Astrocyte of the cerebellum (primary cell): ENCODE data around the gene PCDHB10.
A peak's percentile ranks its signal among the peaks of the same experiment; 100 is the strongest.
"Not testable (repeated sequence)": the region's sequence is repeated elsewhere in the genome, so short reads cannot be mapped to it uniquely, and the experiment has no call there.

Experiments used
- DNase-seq: peaks from one replicate; pipeline ENCODE4 v3.0.0-alpha.2; 2011; ENCODE audit warnings: low read depth
- H3K4me3 ChIP-seq: 2 replicates; pipeline ENCODE4 v1.5.1; 2011; ENCODE audit warnings: mild to moderate bottlenecking, low read depth, low read length, moderate library complexity
- in situ Hi-C: cut with HindIII; loops from 2 replicates; pipeline ENCODE4 v1.10.0; 2017; ENCODE audit warnings: low sequenced_read_pairs
- TF ChIP-seq, protein P1 (sequence below): IDR thresholded peaks from 2 replicates; pipeline ENCODE4 v1.5.1; 2012; ENCODE audit warnings: low read length, low read depth, moderate library complexity, mild to moderate bottlenecking; ENCODE audit errors: missing control alignments

PCDHB10 gene

DNA sequence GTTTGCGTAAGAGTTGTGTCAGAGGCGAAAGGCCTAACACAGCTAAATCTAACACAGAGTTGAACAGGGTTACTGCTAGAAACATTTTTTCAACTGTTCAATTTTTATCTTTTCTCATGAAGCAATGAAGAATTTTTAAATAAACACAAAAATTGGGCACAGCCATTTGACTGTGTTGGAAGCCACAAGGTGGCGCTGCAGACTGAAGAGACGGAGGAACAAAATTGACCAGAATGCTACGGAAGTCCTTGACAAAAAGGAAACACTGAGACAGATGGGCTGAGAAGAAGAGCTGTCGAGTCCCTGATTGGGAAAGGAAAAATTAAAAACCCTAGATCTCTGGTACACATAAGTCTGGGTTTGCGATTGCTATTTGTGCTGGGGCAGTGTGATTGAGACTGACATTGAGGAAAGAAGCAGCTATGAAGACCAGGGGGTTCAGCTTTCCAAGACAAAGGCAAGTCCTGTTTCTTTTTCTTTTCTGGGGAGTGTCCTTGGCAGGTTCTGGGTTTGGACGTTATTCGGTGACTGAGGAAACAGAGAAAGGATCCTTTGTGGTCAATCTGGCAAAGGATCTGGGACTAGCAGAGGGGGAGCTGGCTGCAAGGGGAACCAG is 5.1 kb upstream of the PCDHB10 start, which contains the start of gene PCDHB9:
Gene PCDHB9 (plus strand): TSS at position 265 of the 616 bp plus-strand sequence. CDS start 158 bp downstream, at position 423.
- in situ Hi-C loops, result no loop called here
- no peak within 1 kb of the TSS for H3K4me3 ChIP-seq
- TF ChIP-seq, protein P1, sequence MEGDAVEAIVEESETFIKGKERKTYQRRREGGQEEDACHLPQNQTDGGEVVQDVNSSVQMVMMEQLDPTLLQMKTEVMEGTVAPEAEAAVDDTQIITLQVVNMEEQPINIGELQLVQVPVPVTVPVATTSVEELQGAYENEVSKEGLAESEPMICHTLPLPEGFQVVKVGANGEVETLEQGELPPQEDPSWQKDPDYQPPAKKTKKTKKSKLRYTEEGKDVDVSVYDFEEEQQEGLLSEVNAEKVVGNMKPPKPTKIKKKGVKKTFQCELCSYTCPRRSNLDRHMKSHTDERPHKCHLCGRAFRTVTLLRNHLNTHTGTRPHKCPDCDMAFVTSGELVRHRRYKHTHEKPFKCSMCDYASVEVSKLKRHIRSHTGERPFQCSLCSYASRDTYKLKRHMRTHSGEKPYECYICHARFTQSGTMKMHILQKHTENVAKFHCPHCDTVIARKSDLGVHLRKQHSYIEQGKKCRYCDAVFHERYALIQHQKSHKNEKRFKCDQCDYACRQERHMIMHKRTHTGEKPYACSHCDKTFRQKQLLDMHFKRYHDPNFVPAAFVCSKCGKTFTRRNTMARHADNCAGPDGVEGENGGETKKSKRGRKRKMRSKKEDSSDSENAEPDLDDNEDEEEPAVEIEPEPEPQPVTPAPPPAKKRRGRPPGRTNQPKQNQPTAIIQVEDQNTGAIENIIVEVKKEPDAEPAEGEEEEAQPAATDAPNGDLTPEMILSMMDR, result peak; percentile 14
- DNase-seq, result no peak

DNA sequence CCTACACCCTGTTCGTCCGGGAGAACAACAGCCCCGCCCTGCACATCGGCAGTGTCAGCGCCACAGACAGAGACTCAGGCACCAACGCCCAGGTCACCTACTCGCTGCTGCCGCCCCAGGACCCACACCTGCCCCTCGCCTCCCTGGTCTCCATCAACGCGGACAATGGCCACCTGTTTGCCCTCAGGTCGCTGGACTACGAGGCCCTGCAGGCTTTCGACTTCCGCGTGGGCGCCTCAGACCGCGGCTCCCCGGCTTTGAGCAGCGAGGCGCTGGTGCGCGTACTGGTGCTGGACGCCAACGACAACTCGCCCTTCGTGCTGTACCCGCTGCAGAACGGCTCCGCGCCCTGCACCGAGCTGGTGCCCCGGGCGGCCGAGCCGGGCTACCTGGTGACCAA is 3.5 kb upstream of the PCDHB10 start:
- H3K4me3 ChIP-seq, DNase-seq, in situ Hi-C loops: not testable (repeated sequence)

DNA sequence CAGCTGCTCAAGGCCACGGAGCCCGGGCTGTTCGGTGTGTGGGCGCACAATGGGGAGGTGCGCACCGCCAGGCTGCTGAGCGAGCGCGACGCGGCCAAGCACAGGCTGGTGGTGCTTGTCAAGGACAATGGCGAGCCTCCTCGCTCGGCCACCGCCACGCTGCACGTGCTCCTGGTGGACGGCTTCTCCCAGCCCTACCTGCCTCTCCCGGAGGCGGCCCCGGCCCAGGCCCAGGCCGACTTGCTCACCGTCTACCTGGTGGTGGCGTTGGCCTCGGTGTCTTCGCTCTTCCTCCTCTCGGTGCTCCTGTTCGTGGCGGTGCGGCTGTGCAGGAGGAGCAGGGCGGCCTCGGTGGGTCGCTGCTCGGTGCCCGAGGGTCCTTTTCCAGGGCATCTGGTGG is 3.0 kb upstream of the PCDHB10 start:
- H3K4me3 ChIP-seq, in situ Hi-C loops, DNase-seq: not testable (repeated sequence)

DNA sequence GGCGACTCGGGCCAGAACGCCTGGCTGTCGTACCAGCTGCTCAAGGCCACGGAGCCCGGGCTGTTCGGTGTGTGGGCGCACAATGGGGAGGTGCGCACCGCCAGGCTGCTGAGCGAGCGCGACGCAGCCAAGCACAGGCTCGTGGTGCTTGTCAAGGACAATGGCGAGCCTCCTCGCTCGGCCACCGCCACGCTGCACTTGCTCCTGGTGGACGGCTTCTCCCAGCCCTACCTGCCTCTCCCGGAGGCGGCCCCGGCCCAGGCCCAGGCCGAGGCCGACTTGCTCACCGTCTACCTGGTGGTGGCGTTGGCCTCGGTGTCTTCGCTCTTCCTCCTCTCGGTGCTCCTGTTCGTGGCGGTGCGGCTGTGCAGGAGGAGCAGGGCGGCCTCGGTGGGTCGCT is 2.2 kb downstream of the PCDHB10 start:
- in situ Hi-C loops, H3K4me3 ChIP-seq, DNase-seq: not testable (repeated sequence)

DNA sequence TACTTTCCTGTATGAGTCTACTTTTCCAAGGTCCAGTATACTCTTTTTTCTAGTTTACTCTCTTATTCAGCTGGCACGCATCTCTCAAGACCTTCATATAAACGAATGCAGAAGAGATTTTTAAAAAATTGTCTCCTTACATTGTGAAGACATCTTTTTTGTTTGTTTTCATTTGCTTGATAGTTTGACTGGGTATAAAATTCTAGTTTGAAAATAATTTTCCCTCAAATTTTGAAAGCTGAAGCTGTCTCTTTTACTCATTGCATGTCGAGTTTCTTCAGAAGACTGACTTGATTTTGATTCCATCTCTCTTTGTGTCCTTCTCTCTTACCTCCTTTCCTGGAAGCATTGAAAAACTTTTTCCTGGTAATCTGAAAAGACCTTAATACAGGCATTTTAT is 4.2 kb downstream of the PCDHB10 start:
- no peak for DNase-seq
- TF ChIP-seq, protein P1, result no peak
- in situ Hi-C loops, result no loop called here
- no peak overlapping the region for H3K4me3 ChIP-seq

DNA sequence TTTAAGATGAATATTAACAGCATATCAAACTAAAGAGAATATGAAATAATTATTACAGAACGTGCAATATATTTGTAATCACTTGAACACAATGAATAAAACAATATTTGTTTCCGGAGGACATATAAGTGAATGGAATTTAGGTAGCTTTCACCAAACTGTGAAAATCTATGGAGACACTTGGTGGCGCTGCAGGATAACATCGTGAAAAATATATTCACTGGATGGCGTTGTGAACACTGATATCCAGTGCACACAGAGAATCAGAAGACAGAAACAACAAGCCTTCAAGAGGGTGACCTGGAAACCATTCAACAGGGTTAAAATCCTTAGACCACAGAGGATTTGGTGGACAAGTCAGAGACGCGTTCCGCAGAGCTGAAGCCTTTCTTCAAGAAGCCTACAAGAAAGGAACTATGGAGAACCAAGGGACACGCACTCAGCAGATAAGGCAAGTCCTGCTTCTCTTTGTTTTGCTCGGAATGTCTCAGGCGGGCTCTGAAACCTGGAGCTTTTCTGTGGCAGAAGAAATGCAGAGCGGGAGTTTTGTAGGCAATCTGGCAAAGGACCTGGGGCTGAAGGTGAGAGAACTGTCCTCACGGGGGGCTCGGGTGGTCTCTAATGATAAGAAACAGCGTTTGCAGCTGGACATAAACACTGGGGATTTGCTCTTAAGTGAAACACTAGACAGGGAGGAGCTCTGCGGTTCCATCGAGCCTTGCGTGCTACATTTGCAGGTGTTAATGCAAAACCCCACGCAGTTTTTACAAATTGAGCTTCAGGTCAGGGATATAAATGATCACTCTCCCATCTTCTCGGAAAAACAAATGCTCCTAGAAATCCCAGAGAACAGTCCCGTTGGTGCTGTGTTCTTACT is 7.4 kb downstream of the PCDHB10 start, which contains the start of gene PCDHB11:
Gene PCDHB11 (plus strand): TSS at position 269 of the 877 bp plus-strand sequence. CDS start 148 bp downstream, at position 417.
- DNase-seq, result no peak
- in situ Hi-C loops, result no loop called here
- H3K4me3 ChIP-seq, result no peak within 1 kb of the TSS

DNA sequence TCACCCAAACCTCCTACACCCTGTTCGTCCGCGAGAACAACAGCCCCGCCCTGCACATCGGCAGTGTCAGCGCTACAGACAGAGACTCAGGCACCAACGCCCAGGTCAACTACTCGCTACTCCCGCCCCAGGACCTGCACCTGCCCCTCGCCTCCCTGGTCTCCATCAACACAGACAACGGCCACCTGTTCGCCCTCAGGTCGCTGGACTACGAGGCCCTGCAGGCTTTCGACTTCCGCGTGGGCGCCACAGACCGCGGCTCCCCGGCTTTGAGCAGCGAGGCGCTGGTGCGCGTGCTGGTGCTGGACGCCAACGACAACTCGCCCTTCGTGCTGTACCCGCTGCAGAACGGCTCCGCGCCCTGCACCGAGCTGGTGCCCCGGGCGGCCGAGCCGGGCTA is 9.0 kb downstream of the PCDHB10 start:
- in situ Hi-C loops, H3K4me3 ChIP-seq: not testable (repeated sequence)

More for the DNA sequence above, 7.4 kb downstream of the PCDHB10 start, which contains the start of gene PCDHB11:
- TF ChIP-seq, protein P1, result no peak

DNA sequence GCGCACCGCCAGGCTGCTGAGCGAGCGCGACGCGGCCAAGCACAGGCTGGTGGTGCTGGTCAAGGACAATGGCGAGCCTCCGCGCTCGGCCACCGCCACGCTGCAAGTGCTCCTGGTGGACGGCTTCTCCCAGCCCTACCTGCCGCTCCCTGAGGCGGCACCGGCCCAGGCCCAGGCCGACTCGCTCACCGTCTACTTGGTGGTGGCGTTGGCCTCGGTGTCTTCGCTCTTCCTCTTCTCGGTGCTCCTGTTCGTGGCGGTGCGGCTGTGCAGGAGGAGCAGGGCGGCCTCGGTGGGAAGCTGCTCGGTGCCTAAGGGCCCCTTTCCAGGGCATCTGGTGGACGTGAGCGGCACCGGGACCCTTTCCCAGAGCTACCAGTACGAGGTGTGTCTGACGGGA is 9.5 kb downstream of the PCDHB10 start:
- H3K4me3 ChIP-seq, in situ Hi-C loops, DNase-seq: not testable (repeated sequence)

More for the DNA sequence above, 9.0 kb downstream of the PCDHB10 start:
- DNase-seq, result not testable (repeated sequence)

DNA sequence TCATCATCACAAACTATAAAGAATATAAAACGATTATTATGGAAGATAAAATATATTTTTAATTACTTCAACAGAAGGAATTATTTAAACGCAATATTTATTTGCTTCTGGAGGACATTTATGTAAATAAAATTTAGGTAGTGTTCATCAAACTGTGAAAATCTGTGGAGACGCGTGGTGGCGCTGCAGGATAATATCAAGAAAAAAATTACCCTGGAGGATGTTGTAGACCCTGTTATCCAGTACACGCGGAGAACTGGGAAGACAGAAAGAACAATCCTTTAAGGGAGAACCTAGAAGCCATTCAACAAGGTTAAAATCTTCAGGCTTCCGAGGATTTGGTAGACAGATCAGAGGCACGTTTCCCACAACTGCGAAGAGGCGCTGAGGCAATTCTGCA is 16.3 kb downstream of the PCDHB10 start, which contains the start of gene PCDHB12:
Gene PCDHB12 (plus strand): TSS at position 242 of the 400 bp plus-strand sequence. CDS start 189 bp downstream, outside the sequence.
- DNase-seq, result no peak
- H3K4me3 ChIP-seq, result no peak within 1 kb of the TSS
- TF ChIP-seq, protein P1, result no peak
- in situ Hi-C loops, result no loop called here

DNA sequence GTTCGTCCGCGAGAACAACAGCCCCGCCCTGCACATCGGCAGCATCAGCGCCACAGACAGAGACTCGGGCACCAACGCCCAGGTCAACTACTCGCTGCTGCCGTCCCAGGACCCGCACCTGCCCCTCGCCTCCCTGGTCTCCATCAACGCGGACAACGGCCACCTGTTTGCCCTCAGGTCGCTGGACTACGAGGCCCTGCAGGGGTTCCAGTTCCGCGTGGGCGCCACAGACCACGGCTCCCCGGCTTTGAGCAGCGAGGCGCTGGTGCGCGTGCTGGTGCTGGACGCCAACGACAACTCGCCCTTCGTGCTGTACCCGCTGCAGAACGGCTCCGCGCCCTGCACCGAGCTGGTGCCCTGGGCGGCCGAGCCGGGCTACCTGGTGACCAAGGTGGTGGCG is 18.1 kb downstream of the PCDHB10 start:
- in situ Hi-C loops, DNase-seq: not testable (repeated sequence)

DNA sequence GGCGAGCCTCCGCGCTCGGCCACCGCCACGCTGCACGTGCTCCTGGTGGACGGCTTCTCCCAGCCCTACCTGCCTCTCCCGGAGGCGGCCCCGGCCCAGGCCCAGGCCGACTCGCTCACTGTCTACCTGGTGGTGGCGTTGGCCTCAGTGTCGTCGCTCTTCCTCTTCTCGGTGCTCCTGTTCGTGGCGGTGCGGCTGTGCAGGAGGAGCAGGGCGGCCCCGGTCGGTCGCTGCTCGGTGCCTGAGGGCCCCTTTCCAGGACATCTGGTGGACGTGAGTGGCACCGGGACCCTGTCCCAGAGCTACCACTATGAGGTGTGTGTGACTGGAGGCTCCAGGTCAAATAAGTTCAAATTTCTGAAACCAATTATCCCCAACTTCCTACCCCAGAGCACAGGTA is 18.7 kb downstream of the PCDHB10 start:
- in situ Hi-C loops, H3K4me3 ChIP-seq, DNase-seq: not testable (repeated sequence)

More for the DNA sequence above, 18.1 kb downstream of the PCDHB10 start:
- not testable (repeated sequence) for H3K4me3 ChIP-seq

DNA sequence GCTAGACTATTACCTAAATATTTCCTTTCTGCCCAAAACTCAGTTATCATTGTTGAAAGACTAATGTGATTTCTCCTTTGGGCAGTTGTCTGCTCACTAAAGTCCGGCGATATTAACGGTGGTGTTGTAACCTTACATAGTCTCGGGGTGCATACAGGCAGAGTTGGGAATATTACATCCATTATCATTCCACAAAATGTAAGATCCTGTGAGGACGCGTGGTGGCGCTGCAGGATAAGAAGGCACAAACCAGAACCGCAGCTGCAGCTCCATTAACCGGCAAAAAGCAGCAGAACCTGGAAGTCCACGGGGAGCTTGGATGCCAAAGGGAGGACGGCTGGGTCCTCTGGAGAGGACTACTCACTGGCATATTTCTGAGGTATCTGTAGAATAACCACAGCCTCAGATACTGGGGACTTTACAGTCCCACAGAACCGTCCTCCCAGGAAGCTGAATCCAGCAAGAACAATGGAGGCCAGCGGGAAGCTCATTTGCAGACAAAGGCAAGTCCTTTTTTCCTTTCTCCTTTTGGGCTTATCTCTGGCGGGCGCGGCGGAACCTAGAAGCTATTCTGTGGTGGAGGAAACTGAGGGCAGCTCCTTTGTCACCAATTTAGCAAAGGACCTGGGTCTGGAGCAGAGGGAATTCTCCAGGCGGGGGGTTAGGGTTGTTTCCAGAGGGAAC is 21.6 kb downstream of the PCDHB10 start, which contains the start of gene PCDHB13:
Gene PCDHB13 (plus strand): TSS at position 264 of the 684 bp plus-strand sequence. CDS start 205 bp downstream, at position 469.
- H3K4me3 ChIP-seq, DNase-seq, in situ Hi-C loops: not testable (repeated sequence)
